Fibroblast of skin of back (primary cell): ENCODE measurements around the gene THRAP3.
A peak's percentile ranks its signal among the peaks of the same experiment; 100 is the strongest.

Experiments used
- DNase-seq: peaks from one replicate; pipeline ENCODE4 v3.0.0-alpha.2; 2013

Gene THRAP3

GRCh38 chr1:36300526-36300925 lies 76.3 kb downstream of the THRAP3 start:
- DNase-seq: peak; percentile 26

GRCh38 chr1:36301220-36301619 lies 77.0 kb downstream of the THRAP3 start:
- DNase-seq: no peak

DNA sequence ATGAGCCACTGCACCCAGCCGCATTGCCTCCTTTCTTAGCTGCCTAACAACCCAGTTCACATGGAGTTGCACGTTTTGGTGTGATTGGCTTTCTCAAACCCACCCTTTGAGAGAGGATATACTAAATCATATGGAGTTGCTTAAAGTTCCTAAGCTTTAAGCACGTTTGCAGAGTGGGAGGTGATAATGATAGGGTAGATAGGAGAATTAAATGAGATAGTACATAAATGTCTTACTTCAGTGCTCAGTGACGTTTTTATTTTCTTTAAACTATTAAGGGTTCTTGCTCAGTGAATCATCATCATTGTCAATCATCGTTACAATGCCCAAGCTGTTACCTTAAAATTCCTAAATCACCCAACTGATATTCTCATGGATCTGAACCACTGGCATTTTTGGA lies 79.0 kb downstream of the THRAP3 start:
- no peak for DNase-seq

GRCh38 chr1:36303650-36304360 lies 79.6 kb downstream of the THRAP3 start:
- DNase-seq: no peak

DNA sequence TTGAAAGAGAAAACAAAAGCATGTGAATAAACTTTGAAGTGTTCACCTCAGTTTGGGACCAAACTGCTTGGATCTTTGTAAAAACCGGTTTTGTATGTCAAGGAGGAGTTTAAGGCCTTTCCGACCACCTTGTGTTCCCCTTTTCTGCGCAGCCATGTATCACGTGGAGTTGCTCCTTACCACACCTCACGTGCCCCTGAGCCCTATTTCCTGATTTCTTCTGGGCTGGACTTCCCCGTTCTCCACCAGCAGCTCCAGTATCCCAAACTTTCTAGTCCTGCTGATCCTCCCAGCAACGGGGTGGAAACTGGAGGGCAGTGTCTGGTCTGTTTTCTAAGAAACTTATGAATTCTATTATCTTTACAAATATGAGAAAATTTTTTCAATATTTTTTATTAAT lies 80.3 kb downstream of the THRAP3 start:
- DNase-seq: no peak

GRCh38 chr1:36304970-36305914 lies 81.0 kb downstream of the THRAP3 start:
- no peak for DNase-seq

DNA sequence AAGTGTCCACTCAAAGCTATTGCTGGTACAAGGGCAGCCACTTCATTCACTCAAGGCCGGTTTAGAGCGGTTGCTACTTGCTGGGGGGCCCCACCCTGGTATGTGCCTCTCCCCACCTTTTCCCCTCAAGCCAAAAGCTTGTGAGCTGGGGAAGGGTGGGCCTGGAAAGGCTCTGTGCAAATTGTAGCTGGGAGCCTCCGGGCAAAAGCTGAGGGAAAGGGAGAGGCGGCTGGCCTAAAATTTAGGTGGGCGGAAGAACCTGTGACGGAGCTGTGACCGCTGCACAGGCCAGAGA lies 81.6 kb downstream of the THRAP3 start:
- no peak for DNase-seq

- no peak for DNase-seq
These were observed 82.1 kb downstream of the THRAP3 start, which contains the start of gene SH3D21 for GRCh38 chr1:36306210-36306901. SH3D21 (plus strand) TSS chr1:36306368; CDS start chr1:36306421, 53 bp downstream.

DNA sequence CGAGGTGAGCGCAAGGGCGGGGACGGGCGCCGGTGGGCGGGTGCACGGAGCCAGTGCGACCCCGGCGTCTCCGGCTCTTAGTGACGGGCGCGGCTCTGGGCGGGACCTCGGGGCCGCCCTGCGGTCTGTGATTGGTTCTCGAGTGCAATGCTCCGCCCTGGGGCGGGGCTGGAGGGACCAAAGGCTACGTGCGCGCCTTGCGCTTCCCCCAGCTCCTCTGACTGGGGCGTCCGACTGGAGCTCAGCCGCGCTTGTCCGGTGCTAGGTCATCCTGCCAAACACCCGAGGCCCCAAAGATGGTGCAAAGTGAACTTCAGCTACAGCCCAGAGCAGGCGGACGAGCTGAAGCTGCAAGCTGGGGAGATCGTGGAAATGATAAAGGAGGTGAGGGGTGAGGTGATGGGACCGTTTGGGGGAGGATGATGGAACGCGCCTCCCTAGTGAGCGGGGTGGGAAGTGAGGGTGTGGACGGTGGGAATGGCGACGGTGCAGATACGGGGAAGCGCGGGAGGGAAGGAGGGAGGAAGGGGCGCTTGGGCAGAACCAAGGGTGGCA lies 82.7 kb downstream of the THRAP3 start:
- DNase-seq: peak; percentile 93

DNA sequence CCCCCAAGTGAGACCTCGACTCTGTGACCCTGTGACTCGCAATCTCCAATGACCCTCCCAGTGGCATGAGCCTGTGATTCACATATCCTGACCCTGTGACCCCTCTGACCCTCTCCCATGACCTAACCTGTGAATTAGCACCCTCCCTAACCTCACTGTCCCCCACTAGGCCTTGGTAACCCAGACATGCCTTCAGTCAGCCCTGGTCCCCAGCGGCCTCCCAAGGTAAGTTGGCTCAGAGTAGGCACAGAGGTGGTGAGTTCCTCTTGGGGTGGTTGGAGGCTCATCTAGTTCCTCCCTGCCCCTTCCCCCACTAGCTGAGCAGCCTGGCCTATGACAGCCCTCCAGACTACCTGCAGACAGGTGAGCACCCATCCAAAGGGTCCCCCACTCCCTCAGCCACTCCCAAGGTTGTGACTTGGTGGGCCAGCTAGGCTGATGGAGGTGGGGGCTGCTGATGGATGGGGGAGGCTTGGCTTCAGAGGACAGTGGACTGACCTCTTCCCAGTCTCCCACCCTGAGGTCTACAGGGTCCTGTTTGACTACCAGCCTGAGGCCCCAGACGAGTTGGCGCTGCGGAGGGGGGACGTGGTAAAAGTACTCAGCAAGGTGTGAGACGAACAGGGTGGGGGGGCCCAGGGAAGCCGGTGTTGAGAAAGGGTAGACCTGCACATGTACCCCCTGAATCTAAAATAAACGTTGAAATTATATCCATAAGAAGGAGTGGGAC lies 83.5 kb downstream of the THRAP3 start:
- no peak for DNase-seq

GRCh38 chr1:36309397-36309796 lies 85.2 kb downstream of the THRAP3 start:
- no peak for DNase-seq

DNA sequence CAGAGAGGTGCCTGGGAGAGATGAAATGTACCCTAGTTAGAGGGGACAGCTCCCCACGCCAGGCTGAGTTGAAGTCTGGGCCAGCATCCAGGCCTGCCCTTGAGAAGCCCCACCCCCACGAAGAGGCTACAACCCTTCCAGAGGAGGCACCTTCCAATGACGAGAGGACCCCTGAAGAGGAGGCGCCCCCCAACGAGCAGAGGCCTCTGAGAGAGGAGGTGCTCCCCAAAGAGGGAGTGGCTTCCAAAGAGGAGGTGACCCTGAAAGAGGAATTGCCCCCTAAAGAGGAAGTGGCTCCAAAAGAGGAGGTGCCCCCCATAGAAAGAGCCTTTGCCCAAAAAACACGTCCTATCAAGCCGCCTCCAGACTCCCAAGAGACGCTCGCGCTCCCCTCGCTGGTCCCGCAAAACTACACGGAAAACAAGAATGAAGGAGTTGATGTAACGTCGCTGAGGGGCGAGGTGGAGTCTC lies 96.1 kb downstream of the THRAP3 start:
- DNase-seq: no peak

DNA sequence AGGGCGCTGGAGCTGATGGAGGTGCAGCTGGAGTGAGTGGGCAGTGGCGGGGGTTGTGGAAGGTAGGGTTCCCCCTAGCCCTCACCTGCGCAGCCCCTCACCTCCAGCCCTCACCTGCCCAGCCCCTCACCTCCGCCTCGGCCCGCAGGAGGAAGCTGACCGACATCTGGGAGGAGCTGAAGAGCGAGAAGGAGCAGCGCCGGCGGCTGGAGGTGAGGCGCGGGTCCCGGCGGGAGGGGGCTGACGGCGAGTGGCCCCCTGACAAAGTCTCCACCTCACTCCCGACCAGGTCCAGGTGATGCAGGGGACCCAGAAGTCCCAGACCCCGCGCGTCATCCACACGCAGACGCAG lies 96.5 kb downstream of the THRAP3 start:
- no peak for DNase-seq

DNA sequence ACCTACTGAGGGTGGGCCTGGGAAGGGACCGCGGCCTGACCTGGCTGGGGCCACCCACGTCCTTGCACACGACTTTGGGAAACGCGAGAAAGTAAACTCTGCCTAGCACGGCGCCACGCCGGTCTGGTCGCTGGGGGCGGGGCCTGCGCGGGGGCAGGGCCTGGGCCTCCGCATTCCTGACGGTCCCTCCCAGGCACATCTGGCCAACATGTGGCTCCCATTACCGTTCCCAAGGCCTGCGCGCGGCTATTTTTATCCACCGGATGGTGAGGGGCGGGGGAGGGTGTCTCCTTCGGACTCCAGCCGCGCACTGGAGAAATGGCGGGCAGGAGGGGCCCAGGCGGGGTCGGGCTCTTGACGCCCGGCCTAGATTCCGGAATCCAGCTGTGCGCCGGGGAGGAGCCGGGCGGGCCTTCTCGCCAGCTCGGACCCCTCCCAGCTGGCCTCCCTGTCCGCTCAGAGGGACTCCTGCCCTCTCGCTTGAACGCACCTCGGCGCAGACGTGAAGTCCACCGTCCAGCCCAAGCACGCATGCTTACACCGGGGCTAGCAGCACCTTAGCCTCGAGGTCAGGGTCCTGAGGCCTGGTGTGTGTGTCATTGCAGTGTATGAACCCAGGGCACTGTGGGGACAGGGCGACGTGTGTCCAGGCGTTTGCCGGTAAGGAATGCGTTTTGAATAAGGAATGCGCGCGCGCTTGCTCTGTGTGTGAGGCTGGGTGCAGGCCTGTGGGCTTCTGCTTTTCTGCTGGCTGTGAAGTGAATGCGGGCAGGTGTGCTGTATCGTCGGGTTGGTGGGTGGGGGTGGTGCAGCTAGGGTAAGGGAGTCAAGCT lies 97.1 kb downstream of the THRAP3 start:
- DNase-seq: peak; percentile 98

GRCh38 chr1:36322041-36322785 lies 98.0 kb downstream of the THRAP3 start:
- DNase-seq: peak; percentile 31

DNA sequence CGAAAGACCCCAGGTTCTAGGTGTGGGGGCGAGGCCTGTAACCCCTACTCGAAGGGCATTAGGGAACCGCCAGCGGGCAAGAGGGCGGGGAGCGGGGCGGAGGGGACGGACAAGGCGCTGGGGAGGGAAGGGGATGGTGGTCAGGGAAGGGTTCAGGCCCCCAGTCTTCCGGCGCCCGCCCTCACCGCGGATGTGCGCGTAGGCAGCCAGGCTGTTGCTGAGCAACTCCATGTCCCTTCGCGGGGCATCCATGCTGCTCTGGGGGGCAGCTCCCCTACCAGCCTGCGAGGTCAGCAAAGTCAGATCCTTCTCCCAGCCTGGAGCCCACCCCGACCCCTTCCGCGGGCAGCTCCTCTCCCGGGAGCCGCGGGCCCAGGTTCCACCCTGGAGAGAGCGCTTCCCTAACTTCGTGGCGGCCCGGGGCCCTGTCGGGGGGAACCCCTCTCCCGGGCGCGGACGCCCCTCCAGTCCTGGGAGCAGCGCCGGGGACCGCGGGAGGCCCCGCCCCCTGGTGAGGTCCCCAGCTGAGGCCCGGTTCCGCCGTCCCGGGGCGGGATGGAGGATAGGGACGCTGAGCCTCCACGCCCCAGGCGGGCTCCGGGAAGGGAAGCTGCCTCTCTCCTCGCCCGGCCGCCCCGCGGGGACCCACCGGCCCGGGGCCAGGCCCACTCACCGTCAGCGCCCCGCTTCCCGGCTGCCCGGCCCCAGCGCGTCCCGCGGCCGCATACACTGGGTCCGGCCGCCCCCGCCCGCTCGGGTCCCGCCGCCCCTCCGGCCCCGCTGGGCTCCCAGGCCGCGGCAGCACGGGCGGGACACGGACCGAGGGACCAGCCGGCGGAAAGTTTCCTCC lies 98.8 kb downstream of the THRAP3 start:
- DNase-seq: peak; percentile 70

DNA sequence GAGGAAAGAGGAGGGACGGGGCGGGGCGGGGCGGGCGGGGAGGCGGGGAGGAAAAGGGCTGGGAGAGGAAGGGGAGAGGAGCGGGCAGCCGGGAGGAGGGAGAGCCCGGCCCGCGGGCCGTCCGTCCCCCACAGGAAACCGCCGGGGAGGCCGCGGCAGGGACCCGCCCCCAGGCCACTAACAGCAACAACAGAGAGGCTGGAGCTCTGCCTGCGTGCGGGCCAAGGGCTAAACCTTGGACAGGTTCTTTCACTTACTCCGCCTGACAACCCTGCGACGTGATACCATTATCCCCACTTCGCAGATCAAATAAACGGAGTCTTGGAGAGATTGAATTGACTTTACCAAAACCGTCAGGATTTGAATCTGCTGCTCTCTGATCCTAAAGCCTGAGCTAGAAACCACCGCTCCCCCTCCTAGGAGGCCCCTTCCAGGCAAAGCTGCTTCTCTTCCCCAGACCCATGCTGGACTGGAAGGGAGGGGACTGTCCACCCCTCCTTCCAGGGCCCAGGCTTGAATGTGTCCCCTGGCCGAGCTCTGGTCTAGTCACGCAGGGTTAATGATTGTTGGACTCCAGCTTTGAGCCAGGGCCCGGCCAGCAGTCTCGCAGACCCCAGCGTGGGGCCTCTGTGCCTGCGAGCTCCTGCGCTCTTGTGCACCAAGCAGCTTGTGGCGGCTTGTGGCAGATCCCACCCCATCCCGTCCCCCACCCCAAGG lies 99.6 kb downstream of the THRAP3 start, which contains the start of gene EVA1B:
TSS of gene EVA1B (minus strand) at position 10 of the 717 bp plus-strand sequence. CDS start 608 bp downstream, outside the sequence.
- peak; percentile 88 for DNase-seq

GRCh38 chr1:36324353-36324703 lies 100.1 kb downstream of the THRAP3 start:
- DNase-seq: no peak

GRCh38 chr1:36326499-36326898 lies 102.3 kb downstream of the THRAP3 start:
- no peak for DNase-seq
